SW480 (cell line): ENCODE data around the gene TSFM.
"Not testable (repeated sequence)": the region's sequence is repeated elsewhere in the genome, so short reads cannot be mapped to it uniquely, and the experiment has no call there.

Experiments used
- DNase-seq: peaks from one replicate; pipeline ENCODE4 v3.0.0-alpha.2; 2016; ENCODE audit warnings: low spot score

The TSFM gene

GRCh38 chr12:57815177-57816000 lies 32.8 kb downstream of the TSFM start:
- DNase-seq: no peak

GRCh38 chr12:57816001-57816854 lies 33.6 kb downstream of the TSFM start:
- no peak for DNase-seq

GRCh38 chr12:57816855-57817151 lies 34.2 kb downstream of the TSFM start:
- no peak for DNase-seq

GRCh38 chr12:57817261-57817989 lies 34.8 kb downstream of the TSFM start:
- DNase-seq: no peak

GRCh38 chr12:57817990-57818331 lies 35.4 kb downstream of the TSFM start:
- not testable (repeated sequence) for DNase-seq

GRCh38 chr12:57820119-57820518 lies 37.5 kb downstream of the TSFM start:
- not testable (repeated sequence) for DNase-seq

- DNase-seq: not testable (repeated sequence)
These were observed 38.4 kb downstream of the TSFM start for GRCh38 chr12:57821015-57821414.

GRCh38 chr12:57821474-57822214 lies 39.1 kb downstream of the TSFM start:
- no peak for DNase-seq

- no peak for DNase-seq
These were observed 40.0 kb downstream of the TSFM start for GRCh38 chr12:57822392-57823130.

- DNase-seq: no peak
These were observed 40.7 kb downstream of the TSFM start for GRCh38 chr12:57823131-57823907.

GRCh38 chr12:57823908-57824640 lies 41.5 kb downstream of the TSFM start:
- no peak for DNase-seq

GRCh38 chr12:57825451-57825850 lies 42.9 kb downstream of the TSFM start:
- DNase-seq: no peak

- no peak for DNase-seq
These were observed 43.8 kb downstream of the TSFM start for GRCh38 chr12:57826400-57826799.

GRCh38 chr12:57826966-57827365 lies 44.4 kb downstream of the TSFM start:
- no peak for DNase-seq

GRCh38 chr12:57829025-57829777 lies 46.6 kb downstream of the TSFM start:
- DNase-seq: no peak

- DNase-seq: no peak
These were observed 47.8 kb downstream of the TSFM start for GRCh38 chr12:57830393-57830792.

- no peak for DNase-seq
These were observed 50.4 kb downstream of the TSFM start for GRCh38 chr12:57832966-57833365.

GRCh38 chr12:57833672-57834071 lies 51.1 kb downstream of the TSFM start:
- DNase-seq: no peak
